LNCAP (cell line): Measurements from ENCODE around the gene LYVE1.

Experiments used
- CTCF ChIP-seq: fragments of 450-650 bp; IDR thresholded peaks from 2 replicates; pipeline ENCODE4 v1.5.1; 2017; ENCODE audit warnings: mild to moderate bottlenecking

LYVE1 gene

GRCh38 chr11:10599388-10600175 lies 31.1 kb upstream of the LYVE1 start:
- no peak for TF ChIP-seq CTCF

GRCh38 chr11:10598816-10599215 lies 30.4 kb upstream of the LYVE1 start:
- TF ChIP-seq CTCF = no peak

GRCh38 chr11:10597877-10598351 lies 29.4 kb upstream of the LYVE1 start:
- no peak for TF ChIP-seq CTCF

- TF ChIP-seq CTCF = no peak
Measured at GRCh38 chr11:10594407-10594806, 25.9 kb upstream of the LYVE1 start.

GRCh38 chr11:10592331-10592730 lies 23.9 kb upstream of the LYVE1 start:
- TF ChIP-seq CTCF = no peak

- no peak for TF ChIP-seq CTCF
Measured at GRCh38 chr11:10591741-10592140, 23.3 kb upstream of the LYVE1 start.

GRCh38 chr11:10590218-10590915 lies 21.9 kb upstream of the LYVE1 start:
- no peak for TF ChIP-seq CTCF
